Measurements from ENCODE around the gene ATM.

Gene ATM

GRCh38 chr11:108222574-108223347 is at the start of gene ATM, which contains the start of gene NPAT:
Gene ATM (plus strand): TSS chr11:108223067. CDS start chr11:108227625, 4,558 bp downstream.
Gene NPAT (minus strand): TSS chr11:108222638. CDS start chr11:108222536, 102 bp downstream.
- peak; percentile 99 for DNase-seq (ENCODE audit: low read depth)

- DNase-seq (ENCODE audit: low read depth): no peak
These were observed 45.3 kb upstream of the ATM start for GRCh38 chr11:108177570-108177969.

GRCh38 chr11:108193725-108194124 is 29.1 kb upstream of the ATM start:
- DNase-seq (ENCODE audit: low read depth): no peak

GRCh38 chr11:108196901-108197300 is 26.0 kb upstream of the ATM start:
- no peak for DNase-seq (ENCODE audit: low read depth)

GRCh38 chr11:108197351-108197750 is 25.5 kb upstream of the ATM start:
- DNase-seq (ENCODE audit: low read depth): no peak

GRCh38 chr11:108198833-108199232 is 24.0 kb upstream of the ATM start:
- no peak for DNase-seq (ENCODE audit: low read depth)

GRCh38 chr11:108199446-108200321 is 23.2 kb upstream of the ATM start:
- DNase-seq (ENCODE audit: low read depth): peak; percentile 48

GRCh38 chr11:108203075-108203474 is 19.8 kb upstream of the ATM start:
- DNase-seq (ENCODE audit: low read depth): no peak

GRCh38 chr11:108204376-108204775 is 18.5 kb upstream of the ATM start:
- no peak for DNase-seq (ENCODE audit: low read depth)

GRCh38 chr11:108204929-108205499 is 17.9 kb upstream of the ATM start:
- DNase-seq (ENCODE audit: low read depth): no peak

GRCh38 chr11:108206171-108206570 is 16.7 kb upstream of the ATM start:
- no peak for DNase-seq (ENCODE audit: low read depth)

GRCh38 chr11:108206969-108207682 is 15.7 kb upstream of the ATM start:
- no peak for DNase-seq (ENCODE audit: low read depth)

- no peak for DNase-seq (ENCODE audit: low read depth)
These were observed 15.2 kb upstream of the ATM start for GRCh38 chr11:108207683-108208060.

GRCh38 chr11:108210441-108210840 is 12.4 kb upstream of the ATM start:
- DNase-seq (ENCODE audit: low read depth): no peak

- DNase-seq (ENCODE audit: low read depth): no peak
These were observed 9.1 kb upstream of the ATM start for GRCh38 chr11:108213784-108214183.

- DNase-seq (ENCODE audit: low read depth): no peak
These were observed 5.9 kb upstream of the ATM start for GRCh38 chr11:108216988-108217387.

- DNase-seq (ENCODE audit: low read depth): no peak
These were observed 4.4 kb upstream of the ATM start for GRCh38 chr11:108218455-108218854.

- DNase-seq (ENCODE audit: low read depth): no peak
These were observed 3.7 kb upstream of the ATM start for GRCh38 chr11:108218912-108219783.

GRCh38 chr11:108220721-108221336 is 2.0 kb upstream of the ATM start:
- no peak for DNase-seq (ENCODE audit: low read depth)

GRCh38 chr11:108221371-108221770 is 1.5 kb upstream of the ATM start:
- no peak for DNase-seq (ENCODE audit: low read depth)
